Stimulated activated naive B cell treated with anti-CD40 and anti-IgM and Interleukin-4, amounts not matched to agents 10 μg/mL and 1 μg/mL and 100 μg/mL, for 72 hours (primary cell): Measurements from ENCODE around the gene GRIK2.

Experiments
- ATAC-seq, 2 donors: fragments of 150-1000 bp; cut with Tn5 transposase; replicated peaks; 2 replicates each; pipeline ENCODE4 v1.10.0; 2021; ENCODE audit warnings: moderate library complexity in 1 of 2
- DNase-seq: peaks from one replicate; pipeline ENCODE4 v3.0.0; 2021
- H3K27ac Mint-ChIP-seq: one replicate; pipeline ENCODE4 v1.8.0; 2022; ENCODE audit warnings: mild to moderate bottlenecking, mixed read lengths
- H3K27me3 Mint-ChIP-seq, 2 donors: one replicate each; pipeline ENCODE4 v1.8.0; 2022; ENCODE audit warnings: mixed read lengths in 2 of 2
- H3K36me3 Mint-ChIP-seq, 2 donors: one replicate each; pipeline ENCODE4 v1.8.0; 2022; ENCODE audit warnings: mixed read lengths in 2 of 2, mild to moderate bottlenecking in 1 of 2
- H3K4me1 Mint-ChIP-seq, 2 donors: one replicate each; pipeline ENCODE4 v1.8.0; 2022; ENCODE audit warnings: mixed read lengths in 2 of 2, mild to moderate bottlenecking in 1 of 2
- H3K4me3 Mint-ChIP-seq, 2 donors: one replicate each; pipeline ENCODE4 v1.8.0; 2022; ENCODE audit warnings: mild to moderate bottlenecking in 2 of 2, mixed read lengths in 2 of 2, moderate library complexity in 1 of 2
- H3K9me3 Mint-ChIP-seq, 2 donors: one replicate each; pipeline ENCODE4 v1.8.0; 2022; ENCODE audit warnings: mixed read lengths in 2 of 2, mild to moderate bottlenecking in 1 of 2

The GRIK2 gene

DNA sequence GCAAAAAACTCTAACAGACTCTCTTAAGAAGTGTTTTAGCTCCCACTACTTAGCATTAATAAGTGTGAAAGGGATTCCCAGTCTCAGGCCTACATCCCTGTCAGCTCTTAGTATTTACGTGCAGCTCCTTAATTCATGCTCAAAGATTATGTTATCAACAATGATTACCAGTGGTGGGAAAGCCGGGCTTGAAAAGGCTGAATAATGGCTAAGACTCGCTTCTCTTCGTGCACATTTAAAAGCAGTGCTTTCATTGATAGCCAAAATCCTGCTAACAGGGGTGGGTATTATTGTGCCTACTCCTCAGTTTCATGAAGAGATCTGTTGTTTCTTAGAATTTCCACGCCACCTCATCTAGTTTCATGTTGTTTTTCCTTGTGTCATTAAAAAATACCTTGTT, 518.8 kb downstream of the GRIK2 start:
- no peak for DNase-seq
- Mint-ChIP-seq H3K27me3 (no peaks in the 10 kb centered on the region), H3K4me3 (no peak overlapping the region)

DNA sequence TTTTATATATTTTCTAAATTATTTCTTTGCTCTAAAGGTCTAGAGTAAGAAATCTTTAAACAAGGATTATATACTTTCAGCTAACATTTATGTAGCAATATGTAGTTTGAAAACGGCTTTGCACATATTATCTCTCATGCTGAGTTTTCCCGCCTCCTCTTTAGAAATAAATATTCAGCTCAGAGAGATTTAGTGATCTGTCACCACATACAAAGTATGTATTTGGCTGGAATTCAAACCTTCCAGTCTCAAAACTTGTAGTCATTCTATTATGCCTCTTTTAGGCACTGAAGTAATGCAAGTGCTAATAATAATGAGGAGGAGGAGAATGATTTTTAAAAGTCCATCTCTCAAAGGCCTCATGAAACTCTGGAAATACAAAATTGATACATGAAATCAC, 525.0 kb downstream of the GRIK2 start:
- peaks cover 0 to 1% of the 10 kb centered on the region in 2 donors for H3K9me3 Mint-ChIP-seq
- no peaks in the 10 kb centered on the region for H3K36me3 Mint-ChIP-seq
- no peaks in the 10 kb centered on the region for H3K27me3 Mint-ChIP-seq
- H3K4me1 Mint-ChIP-seq, result no peaks in the 10 kb centered on the region
- DNase-seq (no peak), ATAC-seq (no peak)
- no peak overlapping the region for H3K27ac Mint-ChIP-seq
- no peak overlapping the region for H3K4me3 Mint-ChIP-seq

More for the DNA sequence above, 518.8 kb downstream of the GRIK2 start:
- Mint-ChIP-seq H3K9me3 (peaks cover 0 to 1% of the 10 kb centered on the region in 2 donors), H3K36me3 (no peaks in the 10 kb centered on the region), H3K4me1 (no peaks in the 10 kb centered on the region), H3K27ac (no peak overlapping the region)
- no peak for ATAC-seq

DNA sequence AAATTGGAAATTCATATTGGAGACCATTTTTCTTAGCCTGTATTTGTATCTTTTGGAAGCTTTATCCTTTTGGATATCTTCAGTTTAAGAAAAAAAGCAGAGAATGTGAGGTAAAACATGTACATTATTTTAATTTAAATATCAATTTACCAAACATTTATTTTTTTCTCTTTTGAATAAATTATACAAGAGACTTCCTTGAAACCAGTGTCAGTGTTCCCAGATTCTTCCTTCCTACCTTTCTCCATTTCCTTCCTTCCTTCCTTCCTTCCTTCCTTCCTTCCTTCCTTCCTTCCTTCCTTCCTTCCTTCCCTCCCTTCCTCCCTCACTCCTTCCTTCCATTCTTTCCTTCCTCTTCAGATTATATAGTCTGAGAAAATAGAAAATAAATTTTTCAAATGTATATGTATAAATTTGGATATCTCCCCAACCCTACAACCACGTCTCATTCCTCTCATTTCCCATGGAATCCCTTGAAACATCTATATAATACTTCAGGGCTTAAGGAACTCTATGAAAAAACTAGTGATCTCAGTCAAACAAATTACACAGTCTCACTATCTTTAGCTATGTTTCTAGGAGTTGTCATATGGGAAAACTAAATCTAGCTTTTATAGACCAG, 528.4 kb downstream of the GRIK2 start:
- no peaks in the 10 kb centered on the region for H3K4me1 Mint-ChIP-seq
- H3K27me3 Mint-ChIP-seq, result no peaks in the 10 kb centered on the region
- ATAC-seq (no peak), DNase-seq (no peak)
- no peaks in the 10 kb centered on the region for H3K9me3 Mint-ChIP-seq
- H3K27ac Mint-ChIP-seq, result no peak overlapping the region
- no peaks in the 10 kb centered on the region for H3K36me3 Mint-ChIP-seq
- no peak overlapping the region for H3K4me3 Mint-ChIP-seq

DNA sequence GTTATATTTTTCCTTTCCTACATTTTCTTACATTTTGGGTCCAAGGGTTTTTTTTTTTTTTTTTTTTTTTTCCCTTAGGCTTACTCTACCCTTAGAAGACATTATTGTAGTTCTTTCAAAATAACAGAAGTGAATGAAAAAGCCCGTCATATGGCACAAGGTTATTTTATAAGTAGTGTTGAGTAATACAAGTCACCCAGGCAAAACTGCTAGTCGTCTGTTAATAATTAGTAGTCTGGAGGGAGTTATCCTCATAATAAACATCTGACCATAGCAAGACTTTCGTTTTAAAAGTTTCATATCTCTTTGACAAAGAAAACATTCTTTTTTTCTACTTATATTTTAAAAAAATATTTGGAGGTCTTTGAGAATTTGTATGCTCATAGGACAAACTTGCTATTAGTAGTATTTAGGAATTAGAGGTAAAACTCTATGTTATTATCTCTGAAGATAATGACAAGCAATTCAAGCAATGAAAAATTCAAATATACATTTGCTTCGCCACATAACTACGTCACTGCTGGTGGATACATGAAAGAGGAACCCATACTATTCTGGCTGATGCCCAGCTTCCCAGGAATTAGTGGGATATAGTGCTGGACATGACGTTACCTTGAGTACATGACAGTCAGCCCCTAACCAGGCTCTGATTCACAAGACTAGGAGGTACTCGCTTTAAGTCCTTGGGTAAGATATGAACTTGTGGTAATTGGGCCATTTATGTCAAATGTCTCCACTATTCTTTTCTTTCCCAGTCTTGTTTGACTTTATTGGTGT, 532.8 kb downstream of the GRIK2 start:
- H3K27ac Mint-ChIP-seq, result no peak overlapping the region
- no peak overlapping the region for H3K4me3 Mint-ChIP-seq
- H3K27me3 Mint-ChIP-seq, result no peaks in the 10 kb centered on the region
- ATAC-seq (no peak), DNase-seq (no peak)
- no peaks in the 10 kb centered on the region for H3K4me1 Mint-ChIP-seq
- H3K36me3 Mint-ChIP-seq, result no peaks in the 10 kb centered on the region
- H3K9me3 Mint-ChIP-seq, result no peaks in the 10 kb centered on the region

DNA sequence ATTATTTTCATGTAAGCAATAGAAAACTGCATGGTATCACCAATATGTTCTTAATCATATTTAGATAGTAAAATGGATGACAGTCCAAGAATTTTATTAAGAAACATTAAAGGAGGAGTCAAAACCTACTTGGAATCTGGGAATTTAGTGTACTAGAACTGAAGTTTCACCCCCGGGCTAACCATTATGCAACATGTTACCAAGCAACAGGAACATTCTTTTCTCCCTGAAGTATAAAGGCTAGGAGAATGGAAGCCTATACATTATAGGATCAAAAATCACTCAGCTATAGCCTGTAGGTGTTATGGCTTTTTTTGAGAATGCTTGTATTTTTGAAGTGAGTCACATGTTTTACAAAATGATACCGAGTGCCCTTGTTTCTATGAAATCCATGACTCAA, 538.3 kb downstream of the GRIK2 start:
- Mint-ChIP-seq H3K36me3 (no peaks in the 10 kb centered on the region), H3K27ac (no peak overlapping the region), H3K27me3 (no peaks in the 10 kb centered on the region), H3K4me1 (no peaks in the 10 kb centered on the region), H3K9me3 (peaks cover 0 to 4% of the 10 kb centered on the region in 2 donors), H3K4me3 (no peak overlapping the region)
- ATAC-seq (no peak), DNase-seq (no peak)

DNA sequence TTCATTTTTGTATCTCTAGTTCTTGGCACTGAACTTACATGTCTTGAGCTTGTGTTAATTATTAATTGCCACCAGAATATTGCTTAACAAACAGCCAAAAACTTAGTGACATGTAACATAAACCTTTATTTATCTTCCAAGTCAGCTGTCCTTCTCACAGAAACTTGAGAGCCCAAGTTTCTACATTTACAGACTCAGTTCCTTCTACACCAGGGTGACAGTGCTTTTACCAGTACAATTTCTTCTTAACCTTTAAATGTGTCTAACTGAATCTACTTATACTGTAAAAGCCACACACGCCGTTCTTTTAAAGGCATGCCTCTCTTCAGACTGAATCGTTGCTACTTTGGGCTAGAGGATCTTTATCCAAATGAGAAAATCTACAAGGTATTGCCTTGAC, 539.2 kb downstream of the GRIK2 start:
- ATAC-seq (no peak), DNase-seq (no peak)
- no peaks in the 10 kb centered on the region for H3K36me3 Mint-ChIP-seq
- H3K4me3 Mint-ChIP-seq, result no peak overlapping the region
- H3K27ac Mint-ChIP-seq, result no peak overlapping the region
- no peaks in the 10 kb centered on the region for H3K27me3 Mint-ChIP-seq
- H3K9me3 Mint-ChIP-seq, result peaks cover 0 to 4% of the 10 kb centered on the region in 2 donors
- H3K4me1 Mint-ChIP-seq, result no peaks in the 10 kb centered on the region

DNA sequence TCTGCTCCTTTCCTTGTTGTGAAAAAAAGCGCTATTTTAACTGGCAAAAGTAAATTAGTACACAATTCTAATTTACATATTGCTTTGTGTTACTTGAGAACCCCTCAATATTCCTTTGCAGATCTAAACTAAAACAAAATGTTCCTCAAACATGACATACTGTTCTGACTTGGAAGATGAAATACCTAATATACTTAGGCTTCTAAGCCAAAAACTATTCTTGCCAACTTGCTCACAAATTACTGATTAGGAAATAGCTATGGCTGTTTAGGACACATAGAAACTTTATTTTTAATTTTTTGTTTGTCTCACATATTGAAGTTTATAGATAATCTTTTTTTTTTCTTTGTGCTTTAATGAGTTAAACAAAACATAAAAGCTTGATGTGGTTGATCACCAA, 542.2 kb downstream of the GRIK2 start:
- DNase-seq (no peak), ATAC-seq (no peak)
- no peaks in the 10 kb centered on the region for H3K4me1 Mint-ChIP-seq
- no peaks in the 10 kb centered on the region for H3K36me3 Mint-ChIP-seq
- no peak overlapping the region for H3K4me3 Mint-ChIP-seq
- peaks cover 0 to 4% of the 10 kb centered on the region in 2 donors for H3K9me3 Mint-ChIP-seq
- no peaks in the 10 kb centered on the region for H3K27me3 Mint-ChIP-seq
- no peak overlapping the region for H3K27ac Mint-ChIP-seq

DNA sequence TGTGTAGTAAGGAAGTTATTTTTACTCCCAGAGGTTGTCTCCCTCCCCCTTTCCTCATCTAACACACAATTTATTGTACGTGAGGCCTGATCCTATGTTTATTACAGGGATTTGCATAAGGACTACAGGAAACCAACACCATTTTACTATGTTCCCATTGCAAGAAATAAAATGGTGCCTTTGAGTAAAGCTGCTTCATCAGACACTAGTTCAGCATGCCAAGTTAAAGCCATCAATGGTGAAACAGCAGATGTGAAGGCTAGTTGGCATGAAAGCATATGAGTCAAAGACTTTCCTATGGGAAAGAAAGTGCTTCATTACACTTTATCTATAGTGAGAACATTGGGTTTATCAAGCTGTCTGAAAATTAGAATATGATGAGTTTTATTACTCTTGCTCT, 543.0 kb downstream of the GRIK2 start:
- Mint-ChIP-seq H3K27me3 (no peaks in the 10 kb centered on the region), H3K27ac (no peak overlapping the region), H3K36me3 (no peaks in the 10 kb centered on the region), H3K9me3 (peaks cover 0 to 4% of the 10 kb centered on the region in 2 donors), H3K4me1 (no peaks in the 10 kb centered on the region), H3K4me3 (no peak overlapping the region)
- DNase-seq (no peak), ATAC-seq (no peak)

DNA sequence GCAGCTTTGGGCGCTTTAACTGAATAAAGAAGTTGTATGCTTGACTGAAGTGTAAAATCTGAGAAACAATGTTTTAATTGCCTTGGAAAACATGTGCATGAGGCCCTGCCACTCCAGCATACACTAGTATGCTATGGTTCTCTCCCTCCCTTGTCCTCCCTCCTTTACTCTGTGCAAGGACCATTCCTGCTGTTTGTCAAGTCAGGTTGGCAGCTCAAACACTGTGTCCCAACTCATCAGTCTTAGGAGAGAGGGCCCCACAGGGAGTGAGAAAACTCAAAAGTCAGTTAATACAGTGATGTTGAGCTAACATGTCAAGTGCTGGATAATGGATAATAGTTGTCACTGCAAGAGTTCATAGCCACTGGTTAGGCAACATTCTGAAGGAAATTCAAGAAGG, 543.6 kb downstream of the GRIK2 start:
- Mint-ChIP-seq H3K4me1 (no peaks in the 10 kb centered on the region), H3K36me3 (no peaks in the 10 kb centered on the region), H3K27ac (no peak overlapping the region), H3K27me3 (no peaks in the 10 kb centered on the region), H3K9me3 (peaks cover 0 to 5% of the 10 kb centered on the region in 2 donors), H3K4me3 (no peak overlapping the region)
- DNase-seq (no peak), ATAC-seq (no peak)

DNA sequence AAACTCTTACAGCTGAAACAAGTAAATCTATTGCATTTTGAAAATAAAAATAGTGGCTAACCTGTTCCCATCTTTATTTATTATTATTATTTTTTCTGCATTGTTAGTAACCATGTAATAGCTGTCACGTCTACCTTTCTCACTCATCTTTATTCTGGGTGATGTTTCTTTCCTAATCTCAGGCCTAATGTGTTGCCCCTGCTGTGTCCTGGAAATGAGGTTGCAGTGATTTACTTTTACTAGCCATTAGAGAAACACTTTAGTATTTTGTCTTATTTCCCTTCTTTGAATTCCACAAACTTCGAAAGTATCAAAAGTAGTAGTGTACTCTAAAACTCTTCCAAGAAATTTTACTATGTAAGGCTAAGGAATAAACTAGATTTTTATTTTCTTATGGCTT, 546.9 kb downstream of the GRIK2 start:
- Mint-ChIP-seq H3K27ac (no peak overlapping the region), H3K9me3 (peaks cover 5 to 6% of the 10 kb centered on the region in 2 donors), H3K4me3 (no peak overlapping the region), H3K27me3 (no peaks in the 10 kb centered on the region), H3K4me1 (no peaks in the 10 kb centered on the region), H3K36me3 (no peaks in the 10 kb centered on the region)
- ATAC-seq, result no peak
- DNase-seq, result no peak

DNA sequence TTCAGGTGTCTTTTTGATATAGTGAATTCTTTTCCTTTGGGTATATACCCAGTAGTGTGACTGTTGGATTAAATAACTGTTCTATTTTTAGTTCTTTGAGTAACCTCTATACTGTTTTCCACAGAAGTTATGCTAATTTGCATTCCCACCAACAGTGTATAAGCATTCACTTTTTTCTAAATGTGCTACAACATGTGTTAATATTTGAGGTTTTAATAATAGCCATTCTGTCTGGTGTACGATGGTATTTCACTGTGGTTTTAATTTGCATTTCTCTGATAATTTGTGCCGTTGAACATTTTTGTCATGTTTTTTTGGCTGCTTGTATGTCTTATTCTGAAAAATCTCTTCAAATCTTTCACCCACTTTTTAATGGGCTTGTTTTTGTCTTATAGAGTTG, 563.5 kb downstream of the GRIK2 start:
- no peak overlapping the region for H3K27ac Mint-ChIP-seq
- DNase-seq (no peak), ATAC-seq (no peak)
- H3K36me3 Mint-ChIP-seq, result no peaks in the 10 kb centered on the region
- H3K4me1 Mint-ChIP-seq, result no peaks in the 10 kb centered on the region
- no peaks in the 10 kb centered on the region for H3K27me3 Mint-ChIP-seq
- peaks cover 3 to 9% of the 10 kb centered on the region in 2 donors for H3K9me3 Mint-ChIP-seq
- no peak overlapping the region for H3K4me3 Mint-ChIP-seq

DNA sequence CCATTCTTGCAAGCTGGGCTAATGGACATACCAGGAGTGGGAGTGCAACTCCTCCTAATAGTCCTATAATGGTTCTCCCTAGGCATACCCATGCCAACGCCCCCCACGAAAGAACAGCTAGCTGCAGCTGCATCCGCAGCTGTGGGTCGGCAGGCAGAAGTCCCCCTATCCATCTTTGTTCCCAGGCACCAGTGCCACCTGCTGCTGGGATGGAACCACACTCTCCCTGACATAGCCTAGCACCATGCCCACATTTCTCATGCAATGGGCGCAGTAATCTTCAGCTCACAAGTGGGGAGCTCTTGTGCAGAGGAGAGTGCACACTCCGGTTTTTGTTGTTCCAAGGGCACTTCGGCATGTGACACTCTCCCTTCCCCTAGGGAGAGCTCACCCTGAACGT, 567.8 kb downstream of the GRIK2 start:
- Mint-ChIP-seq H3K9me3 (peaks cover 0 to 14% of the 10 kb centered on the region in 2 donors), H3K27me3 (no peaks in the 10 kb centered on the region), H3K36me3 (no peaks in the 10 kb centered on the region), H3K4me1 (no peaks in the 10 kb centered on the region), H3K27ac (no peak overlapping the region), H3K4me3 (no peak overlapping the region)
- ATAC-seq, result peak in 1 of 2 donors; percentile 21
- no peak for DNase-seq

DNA sequence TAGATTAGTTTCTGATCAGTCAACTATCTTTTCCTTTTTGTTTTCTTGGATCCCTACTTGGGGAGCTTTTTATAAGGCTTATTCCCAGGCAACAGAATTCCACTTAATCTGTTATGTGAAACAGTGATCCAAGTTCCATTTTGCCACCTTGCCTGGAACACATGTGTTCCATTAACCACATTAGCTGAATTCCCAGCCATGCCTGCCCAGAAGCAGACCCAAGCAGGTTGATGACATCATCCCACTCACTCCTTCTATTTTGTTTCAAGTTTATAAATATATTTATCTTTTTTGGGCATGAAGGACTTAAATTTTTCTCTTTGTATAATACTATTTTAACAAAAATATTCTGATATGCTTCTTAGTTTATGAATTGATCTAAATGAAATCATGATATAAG, 587.4 kb downstream of the GRIK2 start:
- H3K27me3 Mint-ChIP-seq, result no peaks in the 10 kb centered on the region
- H3K4me3 Mint-ChIP-seq, result no peak overlapping the region
- ATAC-seq, result no peak
- DNase-seq, result no peak
- no peak overlapping the region for H3K27ac Mint-ChIP-seq
- peaks cover 0 to 2% of the 10 kb centered on the region in 2 donors for H3K9me3 Mint-ChIP-seq
- no peaks in the 10 kb centered on the region for H3K36me3 Mint-ChIP-seq
- no peaks in the 10 kb centered on the region for H3K4me1 Mint-ChIP-seq

DNA sequence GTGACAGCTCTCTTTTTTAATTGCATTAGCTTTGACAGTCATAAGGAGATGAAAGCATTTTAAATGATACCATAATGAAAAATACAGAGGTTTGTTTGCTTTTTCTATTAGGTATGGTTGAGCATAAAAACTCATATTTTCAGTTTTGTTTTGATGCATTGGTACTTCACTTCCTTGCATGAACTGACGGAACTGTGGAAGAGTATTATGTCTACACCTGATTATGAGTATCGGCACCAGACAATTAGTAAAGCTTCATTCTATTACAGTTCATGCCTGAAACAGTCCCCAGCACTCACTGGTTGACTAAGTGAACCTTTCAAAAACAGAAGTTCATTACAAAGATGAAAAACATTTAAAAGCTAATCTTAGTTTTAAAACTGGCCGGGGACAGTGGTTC, 593.0 kb downstream of the GRIK2 start:
- Mint-ChIP-seq H3K27me3 (no peaks in the 10 kb centered on the region), H3K27ac (no peak overlapping the region), H3K36me3 (no peaks in the 10 kb centered on the region), H3K9me3 (peaks cover 0 to 2% of the 10 kb centered on the region in 2 donors), H3K4me1 (no peaks in the 10 kb centered on the region), H3K4me3 (no peak overlapping the region)
- DNase-seq (no peak), ATAC-seq (no peak)

DNA sequence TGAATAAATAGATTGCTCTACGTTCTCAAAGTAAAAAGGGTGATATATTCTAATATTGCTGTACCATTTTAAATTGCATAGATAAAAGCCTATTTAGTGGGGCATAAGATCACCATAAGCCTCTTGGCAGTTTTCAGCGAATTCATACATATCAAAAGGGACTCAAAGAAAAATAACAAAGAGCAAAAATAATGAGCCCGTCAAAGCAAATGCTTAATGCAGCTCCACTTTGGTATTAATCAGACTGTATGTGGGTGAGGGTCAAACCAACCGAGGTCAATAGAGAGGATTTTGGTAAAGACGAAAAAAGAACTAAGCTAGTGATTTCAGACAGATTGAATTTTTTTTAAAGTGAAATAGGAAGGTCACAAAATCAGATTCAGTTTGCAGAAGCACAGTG, 598.8 kb downstream of the GRIK2 start:
- Mint-ChIP-seq H3K27me3 (no peaks in the 10 kb centered on the region), H3K36me3 (no peaks in the 10 kb centered on the region), H3K4me1 (no peaks in the 10 kb centered on the region), H3K4me3 (no peak overlapping the region), H3K9me3 (no peaks in the 10 kb centered on the region), H3K27ac (no peak overlapping the region)
- ATAC-seq (no peak), DNase-seq (no peak)
